LNCAP (cell line): ENCODE results near the gene ADAMTSL3.

ENCODE experiments used
- CTCF ChIP-seq: fragments of 450-650 bp; IDR thresholded peaks from 2 replicates; pipeline ENCODE4 v1.5.1; 2017; ENCODE audit warnings: mild to moderate bottlenecking

ADAMTSL3 gene

GRCh38 chr15:83793069-83793468 lies 139.1 kb downstream of the ADAMTSL3 start:
- no peak for TF ChIP-seq CTCF

DNA sequence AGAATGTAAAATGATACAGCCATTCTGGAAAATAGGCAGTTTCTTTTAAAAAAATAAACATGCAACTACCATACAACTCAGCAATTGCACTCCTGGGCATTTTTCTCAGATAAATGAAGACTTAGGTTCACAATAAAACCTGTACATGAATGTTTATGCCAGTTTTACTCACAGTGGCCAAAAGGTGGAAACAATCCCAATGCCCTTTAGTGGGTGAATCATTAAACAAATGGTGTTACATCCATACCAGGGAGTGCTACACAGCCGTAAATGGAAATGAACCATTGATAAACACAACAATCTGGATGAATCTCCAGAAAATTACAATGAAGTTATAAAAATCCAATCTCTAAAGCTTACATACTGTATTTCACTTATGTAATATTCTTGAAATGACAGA lies 140.3 kb downstream of the ADAMTSL3 start:
- no peak for TF ChIP-seq CTCF

GRCh38 chr15:83809345-83809744 lies 155.4 kb downstream of the ADAMTSL3 start:
- no peak for TF ChIP-seq CTCF

DNA sequence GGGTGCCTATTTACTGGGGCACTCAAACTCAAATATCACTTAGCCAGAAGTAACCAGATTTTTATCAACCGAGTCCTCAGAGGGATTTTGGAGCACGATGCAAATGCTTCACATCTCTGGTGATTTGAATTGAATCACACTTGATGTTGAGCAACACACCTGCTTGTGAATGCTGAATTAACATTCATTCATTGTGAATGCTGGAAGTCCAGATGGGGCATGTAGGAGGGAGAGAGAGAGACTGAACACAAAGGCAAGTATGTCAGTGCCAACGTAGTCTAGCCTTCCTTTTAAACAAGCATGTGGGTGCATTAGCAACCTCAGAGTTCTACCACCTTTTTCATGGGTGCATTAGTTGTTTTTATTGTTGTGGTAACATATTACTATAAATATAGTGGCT lies 156.2 kb downstream of the ADAMTSL3 start:
- TF ChIP-seq CTCF = no peak

DNA sequence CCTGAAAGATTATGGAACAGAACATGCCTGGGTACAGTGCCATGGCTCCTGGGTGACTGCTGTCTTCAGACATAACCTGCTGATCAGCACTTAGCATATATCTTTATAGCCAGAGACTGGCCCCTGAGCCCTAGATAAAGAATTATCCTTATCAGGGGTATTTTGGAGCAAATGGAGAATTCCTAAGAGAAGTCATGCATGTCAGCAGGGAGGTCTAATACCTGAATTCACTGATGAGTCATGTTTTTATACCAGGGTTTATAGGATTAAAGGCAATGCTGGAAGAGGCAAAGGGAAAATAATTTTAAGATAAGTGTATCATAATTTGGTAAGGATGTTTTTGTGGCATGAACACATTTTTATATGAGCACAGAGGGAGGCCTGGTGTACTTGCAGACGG lies 159.8 kb downstream of the ADAMTSL3 start:
- TF ChIP-seq CTCF = no peak

DNA sequence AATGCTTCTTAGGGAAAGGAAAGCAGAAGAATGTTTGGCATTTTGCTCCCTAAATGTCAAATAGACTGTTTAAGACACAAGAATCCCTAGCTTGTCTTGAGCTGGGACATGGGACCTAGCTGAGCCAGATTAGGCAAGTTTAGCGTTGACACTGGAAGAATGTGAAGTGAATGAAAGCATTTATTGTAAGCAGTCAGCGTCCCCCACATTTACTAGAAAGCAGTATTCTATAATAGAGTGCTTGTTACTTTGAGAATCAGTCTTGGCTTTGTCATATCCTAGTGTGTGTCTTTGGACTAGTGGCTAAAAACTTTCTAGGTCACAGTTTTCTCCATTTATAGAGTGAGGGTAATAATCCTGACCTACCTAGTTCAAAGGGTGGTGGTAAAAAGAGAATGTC lies 161.6 kb downstream of the ADAMTSL3 start:
- no peak for TF ChIP-seq CTCF

DNA sequence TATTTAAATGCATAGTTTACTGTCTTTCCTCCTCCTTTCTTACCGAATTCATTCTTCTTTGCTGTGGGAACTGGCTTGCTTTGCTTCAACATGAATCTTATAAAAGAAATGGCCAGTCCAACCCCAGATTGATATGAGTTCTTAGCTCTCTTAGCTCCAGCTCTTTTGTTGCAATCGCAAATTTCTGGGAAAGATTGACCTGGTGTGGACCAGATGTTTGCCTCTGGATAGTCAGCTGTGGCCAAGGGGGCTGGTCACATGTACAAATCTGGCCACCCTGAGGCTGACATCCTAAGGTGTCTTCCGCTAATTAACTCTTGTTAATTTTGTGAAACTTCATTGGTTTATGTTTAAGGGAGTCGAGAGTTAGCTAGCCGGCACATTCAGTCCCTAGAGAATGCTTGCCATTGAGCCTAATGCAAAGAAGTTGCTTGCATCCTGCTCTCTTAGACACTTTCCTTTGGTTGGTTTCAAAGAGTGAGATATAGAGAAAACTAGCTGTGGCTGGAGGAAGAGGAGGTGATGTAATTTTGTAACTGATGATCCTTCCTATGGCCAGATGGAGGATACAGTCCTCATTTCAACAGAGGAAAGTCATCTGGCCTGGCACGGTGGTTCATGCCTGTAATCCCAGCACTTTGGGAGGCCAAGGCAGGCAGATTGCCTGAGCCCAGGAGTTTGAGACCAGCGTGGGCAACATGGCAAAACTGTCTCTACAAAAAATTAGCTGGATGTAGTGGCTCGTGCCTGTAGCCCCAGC lies 162.4 kb downstream of the ADAMTSL3 start:
- TF ChIP-seq CTCF = no peak

- TF ChIP-seq CTCF = no peak
Observed at GRCh38 chr15:83818591-83818990, 164.7 kb downstream of the ADAMTSL3 start.
